ENCODE data around the gene CDH23.

CDH23 gene

DNA sequence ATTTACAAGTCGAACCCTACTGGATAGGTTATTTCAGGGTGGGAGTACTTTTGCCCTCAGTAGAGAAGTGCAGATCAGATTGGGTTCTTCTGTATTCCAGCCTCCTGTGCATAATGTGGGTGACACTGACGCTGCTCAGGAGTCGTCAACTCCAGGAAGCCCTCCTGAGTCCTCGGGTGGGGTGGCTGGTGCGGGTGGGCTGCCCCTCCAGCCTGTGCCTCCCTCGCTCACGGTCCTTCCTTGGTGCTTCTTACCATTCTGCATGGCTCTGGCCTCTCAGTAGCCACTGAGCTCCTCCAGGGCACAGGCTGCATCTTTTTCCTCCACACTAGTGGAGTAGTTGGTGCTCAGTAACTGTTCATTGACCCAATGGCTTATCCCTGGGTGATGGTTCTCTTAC, 4.3 kb downstream of the CDH23 start:
- TF ChIP-seq CTCF (conservative IDR thresholded peaks at IDR 0.05; ENCODE audit: low read depth, low read length): no peak
- no peak for DNase-seq (ENCODE audit: low read depth)
- no peak overlapping the region for H3K4me3 ChIP-seq (ENCODE audit: low read length)

DNA sequence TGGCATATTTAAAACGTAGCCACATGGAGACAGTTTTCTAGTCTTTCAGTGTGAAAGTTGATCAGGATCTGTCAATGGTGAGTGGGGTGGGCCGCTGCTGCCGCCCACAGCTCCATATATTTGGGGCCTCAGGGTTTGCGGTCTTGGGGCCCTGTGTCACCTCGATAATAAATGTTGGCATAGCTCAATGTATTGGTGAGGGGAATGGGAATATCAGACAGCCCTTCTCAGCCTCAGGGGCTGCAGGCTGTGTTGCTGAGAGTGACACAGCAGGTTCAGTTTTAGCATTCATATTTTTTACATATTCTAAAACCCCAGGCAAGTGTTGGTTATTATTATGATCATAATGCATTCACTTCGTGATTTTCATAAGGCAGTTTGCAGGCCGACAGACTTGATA, 5.3 kb downstream of the CDH23 start:
- TF ChIP-seq CTCF (conservative IDR thresholded peaks at IDR 0.05; ENCODE audit: low read depth, low read length): no peak
- no peak overlapping the region for H3K4me3 ChIP-seq (ENCODE audit: low read length)
- no peak for DNase-seq (ENCODE audit: low read depth)

GRCh38 chr10:71404503-71405295, 8.0 kb downstream of the CDH23 start:
- TF ChIP-seq CTCF (conservative IDR thresholded peaks at IDR 0.05; ENCODE audit: low read depth, low read length): no peak
- no peak for DNase-seq (ENCODE audit: low read depth)
- no peak overlapping the region for H3K4me3 ChIP-seq (ENCODE audit: low read length)

DNA sequence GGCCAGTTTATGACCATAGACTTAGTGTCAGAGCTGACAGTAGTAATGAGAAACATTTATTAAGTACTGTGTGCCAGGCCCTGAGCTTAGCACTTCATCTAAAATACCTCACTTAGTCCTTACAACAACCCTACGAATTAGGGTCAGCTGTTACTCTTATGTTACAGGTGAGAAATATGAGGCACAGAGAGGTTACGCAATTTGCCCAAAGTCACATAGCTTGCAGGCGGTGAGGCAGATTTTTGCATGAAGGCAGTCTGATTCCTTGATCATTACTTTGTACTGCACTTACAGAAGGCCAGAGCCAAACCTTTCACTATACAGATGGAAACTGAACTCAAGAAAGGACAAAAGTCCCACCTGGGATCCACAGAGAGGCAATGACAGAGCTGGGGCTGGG, 10.2 kb downstream of the CDH23 start:
- DNase-seq (ENCODE audit: low read depth): no peak
- no peak for TF ChIP-seq CTCF (conservative IDR thresholded peaks at IDR 0.05; ENCODE audit: low read depth, low read length)
- H3K4me3 ChIP-seq (ENCODE audit: low read length): no peak overlapping the region

- no peak for DNase-seq (ENCODE audit: low read depth)
- no peak for TF ChIP-seq CTCF (conservative IDR thresholded peaks at IDR 0.05; ENCODE audit: low read depth, low read length)
- no peak overlapping the region for H3K4me3 ChIP-seq (ENCODE audit: low read length)
These were observed 11.9 kb downstream of the CDH23 start for GRCh38 chr10:71408436-71409225.

DNA sequence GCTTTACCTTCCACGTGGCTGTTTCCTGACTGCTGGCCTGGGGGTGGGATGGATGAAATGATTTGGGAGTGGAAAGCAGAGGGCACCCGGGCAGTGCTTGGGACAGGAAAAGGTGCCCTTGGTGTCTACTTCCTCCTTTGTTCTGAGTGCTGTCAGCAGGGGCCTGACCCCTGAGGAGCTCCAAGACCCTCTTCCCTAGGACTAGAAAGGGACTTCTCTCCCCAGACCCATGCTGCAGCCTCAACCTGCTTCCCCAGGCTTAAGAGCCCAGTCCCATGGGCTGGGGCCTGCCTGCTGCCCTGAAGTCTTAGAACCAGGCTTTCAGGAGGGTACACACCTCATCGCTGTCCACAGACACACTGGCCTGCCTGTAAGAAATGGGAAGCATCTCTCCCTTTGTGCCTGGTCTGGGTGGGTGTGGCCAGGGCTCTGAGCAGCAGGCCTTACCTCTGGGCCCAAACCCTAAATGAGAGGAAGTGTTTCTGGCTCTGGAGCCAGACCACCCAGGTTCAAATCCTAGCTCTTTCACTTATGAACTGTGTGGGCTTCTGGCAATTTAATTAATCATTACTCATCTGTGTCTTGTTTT, 12.9 kb downstream of the CDH23 start:
- H3K4me3 ChIP-seq (ENCODE audit: low read length): no peak overlapping the region
- DNase-seq (ENCODE audit: low read depth): no peak
- no peak for TF ChIP-seq CTCF (conservative IDR thresholded peaks at IDR 0.05; ENCODE audit: low read depth, low read length)

Data from retinal pigment epithelial cell (primary cell).